ENCODE results near the gene MBNL1.

The MBNL1 gene

GRCh38 chr3:152457500-152458375, 189.0 kb downstream of the MBNL1 start:
- DNase-seq: no peak

- no peak for DNase-seq
Observed at GRCh38 chr3:152458376-152459117, 189.8 kb downstream of the MBNL1 start.

DNA sequence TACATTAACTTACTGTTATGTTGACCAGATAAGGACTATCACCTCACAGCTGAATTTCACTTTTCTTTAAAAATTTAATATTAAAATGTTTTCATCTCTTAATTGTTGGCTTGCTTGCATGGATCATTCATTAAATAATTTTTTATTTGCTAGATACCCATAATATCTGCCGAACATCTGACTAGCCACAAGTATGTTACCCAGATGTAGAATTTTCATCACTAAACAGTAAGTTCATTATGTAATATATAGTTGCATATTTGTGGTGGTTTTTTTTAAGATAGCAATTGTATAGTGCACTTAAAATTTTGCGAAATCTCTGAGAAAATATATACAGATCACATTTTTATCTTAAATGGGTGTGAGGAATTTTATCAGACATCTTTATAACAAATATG, 190.4 kb downstream of the MBNL1 start:
- DNase-seq: no peak

- no peak for DNase-seq
Observed at GRCh38 chr3:152459572-152459971, 190.8 kb downstream of the MBNL1 start.

- no peak for DNase-seq
Observed at GRCh38 chr3:152460936-152461335, 192.2 kb downstream of the MBNL1 start.

GRCh38 chr3:152461460-152461859, 192.7 kb downstream of the MBNL1 start:
- DNase-seq: no peak

GRCh38 chr3:152466784-152467183, 198.1 kb downstream of the MBNL1 start:
- no peak for DNase-seq

GRCh38 chr3:152469248-152470025, 200.7 kb downstream of the MBNL1 start:
- DNase-seq: no peak

GRCh38 chr3:152470095-152470494, 201.4 kb downstream of the MBNL1 start:
- DNase-seq: no peak

GRCh38 chr3:152470893-152471292, 202.2 kb downstream of the MBNL1 start:
- no peak for DNase-seq

GRCh38 chr3:152471814-152472671, 203.3 kb downstream of the MBNL1 start:
- peak; percentile 54 for DNase-seq

GRCh38 chr3:152472672-152472954, 203.9 kb downstream of the MBNL1 start:
- DNase-seq: no peak

- DNase-seq: no peak
Observed at GRCh38 chr3:152474585-152474984, 205.9 kb downstream of the MBNL1 start.

DNA sequence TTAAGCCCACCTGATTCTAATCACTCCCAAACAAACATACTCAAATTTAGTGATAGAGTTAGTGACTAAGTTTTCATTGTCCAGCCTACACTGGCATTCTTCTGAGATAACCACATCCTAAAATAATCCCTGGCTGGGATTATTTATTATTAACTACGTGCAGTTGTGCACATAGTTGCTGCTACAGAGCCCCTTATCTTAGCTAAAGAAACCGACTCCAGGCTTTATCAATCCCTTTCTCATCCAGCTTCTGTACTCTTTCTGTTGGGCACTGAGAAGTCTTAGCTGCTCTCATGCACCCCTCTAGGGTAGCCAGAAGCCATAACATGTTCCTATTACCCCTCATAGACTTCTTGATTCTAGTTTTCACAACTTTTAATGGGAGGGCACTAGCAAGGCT, 208.7 kb downstream of the MBNL1 start:
- no peak for DNase-seq

GRCh38 chr3:152480282-152480953, 211.7 kb downstream of the MBNL1 start:
- DNase-seq: no peak

DNA sequence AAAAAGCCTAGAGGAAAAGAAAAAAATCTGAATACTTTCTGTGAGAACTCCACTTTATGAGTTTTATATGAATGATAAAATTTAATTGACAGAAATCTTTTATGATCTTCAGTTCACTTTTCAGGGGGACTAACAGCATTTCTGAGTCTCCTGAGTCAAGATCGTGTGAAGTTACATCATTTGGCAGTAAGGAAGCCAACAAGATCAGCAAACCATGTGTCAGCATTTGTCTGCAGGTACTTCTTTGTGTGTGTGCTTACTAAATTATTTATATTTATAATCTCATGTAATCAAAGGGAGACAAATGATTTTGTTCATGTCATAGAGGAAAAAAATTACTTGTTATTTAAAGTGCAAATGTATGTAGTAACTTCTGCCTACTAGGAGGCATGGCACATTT, 217.6 kb downstream of the MBNL1 start:
- DNase-seq: no peak

- DNase-seq: no peak
Observed at GRCh38 chr3:152488449-152488848, 219.7 kb downstream of the MBNL1 start.

DNA sequence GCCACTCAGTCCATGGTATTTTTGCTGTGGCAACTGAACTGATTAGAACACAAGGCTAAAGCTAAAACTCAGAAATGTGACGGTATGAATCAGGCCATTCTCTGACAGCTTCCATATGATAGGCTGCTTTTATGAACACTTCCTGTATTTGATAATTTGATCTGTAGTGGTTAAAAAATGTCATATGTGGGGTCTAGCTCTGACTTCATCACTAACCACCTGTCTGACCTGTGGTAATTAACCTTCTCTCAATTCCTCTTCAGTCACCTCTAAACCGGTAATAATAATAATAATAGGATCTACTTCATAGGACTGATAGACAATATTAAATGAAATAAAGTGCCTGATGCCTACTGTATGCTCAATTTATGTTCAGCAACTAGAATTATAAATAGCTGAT, 223.2 kb downstream of the MBNL1 start:
- no peak for DNase-seq

DNA sequence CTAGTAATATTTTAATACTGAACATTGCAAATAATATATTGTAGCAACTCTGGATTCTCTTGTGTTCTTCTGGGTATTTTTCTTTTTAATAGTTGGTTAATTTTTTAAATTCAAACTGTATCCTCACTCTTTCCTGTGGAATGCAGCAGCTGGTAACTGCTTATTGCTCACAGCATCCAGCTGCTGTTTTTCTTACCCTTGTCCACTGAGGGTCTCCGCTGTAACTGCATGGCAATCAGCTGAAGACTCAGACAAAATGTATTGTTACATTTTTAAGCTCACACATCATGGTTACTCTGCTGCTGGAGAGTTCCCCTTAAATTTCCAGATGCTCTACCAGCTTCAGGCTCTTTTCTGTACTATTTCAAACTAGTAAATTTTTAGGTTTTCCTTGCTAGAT, 227.6 kb downstream of the MBNL1 start:
- no peak for DNase-seq

GRCh38 chr3:152496716-152497115, 228.0 kb downstream of the MBNL1 start:
- DNase-seq: no peak

DNA sequence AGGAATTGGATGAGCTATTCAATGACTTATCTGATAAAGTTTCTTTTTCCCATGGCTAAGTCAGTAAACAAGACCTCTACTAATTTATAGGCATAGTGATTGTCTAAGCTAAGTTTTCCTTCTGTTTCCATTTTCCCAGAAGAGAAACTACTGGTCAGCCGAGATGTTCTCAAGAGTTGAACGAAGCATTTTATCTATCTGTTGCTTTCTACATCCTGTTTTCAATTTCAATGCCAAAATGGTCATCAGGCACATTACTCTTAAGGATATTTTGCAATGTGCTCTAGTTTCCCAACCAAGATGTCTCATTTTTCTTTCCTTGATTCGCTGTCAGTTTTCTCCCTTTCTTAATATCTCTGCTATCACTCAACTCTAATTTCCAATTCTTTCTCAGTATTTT, 228.7 kb downstream of the MBNL1 start:
- no peak for DNase-seq

GRCh38 chr3:152497890-152498289, 229.2 kb downstream of the MBNL1 start:
- no peak for DNase-seq

Measured in right hindlimb (tissue), 1 donor.